ENCODE measurements around the gene DOCK8. TPM values are rescaled to one million over a fixed set of nuclear protein-coding genes. Genes with fewer than 3 reads are reported as not detected.

Gene DOCK8
- total RNA-seq, 1 donor from 2014 or later = 83.4 TPM

DNA sequence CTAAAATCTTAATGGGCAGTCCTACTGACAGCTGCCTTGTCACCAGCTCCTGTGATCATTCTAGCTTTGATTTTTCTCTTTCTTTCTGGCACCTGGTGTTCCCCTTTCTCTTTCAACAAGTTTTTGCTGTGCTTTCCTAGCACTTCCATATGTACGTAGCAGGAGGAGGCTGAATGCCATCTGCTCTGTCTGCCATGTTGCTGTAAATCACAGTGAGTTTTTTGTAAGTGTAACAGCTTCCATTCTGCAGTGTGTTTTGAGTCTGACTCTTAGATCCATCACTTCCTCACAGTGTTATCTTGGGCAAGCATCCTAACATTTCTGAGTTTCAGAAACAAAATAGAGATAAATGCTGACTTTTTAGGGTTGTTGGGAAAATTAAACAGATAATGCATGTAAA lies 247.9 kb downstream of the DOCK8 start:
- no peaks in the 10 kb centered on the region for H3K36me3 ChIP-seq
- intact Hi-C loops (cut with DNase I) = no loop called here
- no peaks in the 10 kb centered on the region for H3K9me3 ChIP-seq
- TF ChIP-seq, protein P1, sequence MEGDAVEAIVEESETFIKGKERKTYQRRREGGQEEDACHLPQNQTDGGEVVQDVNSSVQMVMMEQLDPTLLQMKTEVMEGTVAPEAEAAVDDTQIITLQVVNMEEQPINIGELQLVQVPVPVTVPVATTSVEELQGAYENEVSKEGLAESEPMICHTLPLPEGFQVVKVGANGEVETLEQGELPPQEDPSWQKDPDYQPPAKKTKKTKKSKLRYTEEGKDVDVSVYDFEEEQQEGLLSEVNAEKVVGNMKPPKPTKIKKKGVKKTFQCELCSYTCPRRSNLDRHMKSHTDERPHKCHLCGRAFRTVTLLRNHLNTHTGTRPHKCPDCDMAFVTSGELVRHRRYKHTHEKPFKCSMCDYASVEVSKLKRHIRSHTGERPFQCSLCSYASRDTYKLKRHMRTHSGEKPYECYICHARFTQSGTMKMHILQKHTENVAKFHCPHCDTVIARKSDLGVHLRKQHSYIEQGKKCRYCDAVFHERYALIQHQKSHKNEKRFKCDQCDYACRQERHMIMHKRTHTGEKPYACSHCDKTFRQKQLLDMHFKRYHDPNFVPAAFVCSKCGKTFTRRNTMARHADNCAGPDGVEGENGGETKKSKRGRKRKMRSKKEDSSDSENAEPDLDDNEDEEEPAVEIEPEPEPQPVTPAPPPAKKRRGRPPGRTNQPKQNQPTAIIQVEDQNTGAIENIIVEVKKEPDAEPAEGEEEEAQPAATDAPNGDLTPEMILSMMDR (IDR thresholded peaks at IDR 0.05) = no peak
- no peak overlapping the region for H3K27ac ChIP-seq
- DNase-seq = no peak
- no peak for ATAC-seq
- H3K4me1 ChIP-seq = no peaks in the 10 kb centered on the region
- H3K4me3 ChIP-seq = no peak overlapping the region
- H3K27me3 ChIP-seq = no peaks in the 10 kb centered on the region

DNA sequence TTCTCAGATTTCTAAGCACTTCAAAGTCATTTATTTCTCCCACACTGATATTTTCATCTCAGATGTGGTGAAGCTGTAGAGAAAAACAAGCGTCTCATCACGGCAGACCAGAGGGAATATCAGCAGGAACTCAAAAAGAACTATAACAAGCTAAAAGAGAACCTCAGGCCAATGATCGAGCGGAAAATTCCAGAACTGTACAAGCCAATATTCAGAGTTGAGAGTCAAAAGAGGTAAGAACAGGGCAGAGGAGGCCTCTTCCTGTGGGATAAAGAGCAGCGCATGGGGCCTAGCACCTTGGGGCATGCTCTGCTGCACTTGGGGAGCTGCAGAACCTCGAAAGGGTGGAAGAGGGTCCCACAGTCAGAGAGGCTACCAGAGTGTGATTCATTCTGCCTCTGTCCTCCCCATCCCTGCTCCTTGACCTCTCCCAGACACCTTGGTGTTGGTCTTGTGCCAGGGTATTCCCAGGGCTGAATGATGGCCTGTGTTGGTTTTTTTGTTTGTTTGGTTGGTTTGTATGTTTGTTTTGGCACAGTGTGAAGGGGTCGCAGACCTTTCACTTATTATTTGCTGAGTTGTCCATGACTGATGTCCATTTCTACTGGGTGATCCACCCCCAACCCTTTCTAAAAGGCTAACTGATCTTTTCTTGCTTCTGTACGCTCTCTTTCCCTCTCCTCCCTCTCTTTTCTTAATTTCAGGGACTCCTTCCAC lies 248.9 kb downstream of the DOCK8 start:
- Histone ChIP-seq H3K4me1 (peaks cover 4% of the 10 kb centered on the region), H3K36me3 (no peaks in the 10 kb centered on the region), H3K9me3 (no peaks in the 10 kb centered on the region), H3K4me3 (no peak overlapping the region), H3K27me3 (no peaks in the 10 kb centered on the region), H3K27ac (no peak overlapping the region)
- intact Hi-C loops (cut with DNase I) = no loop called here
- TF ChIP-seq, protein P1 (IDR thresholded peaks at IDR 0.05) = no peak
- ATAC-seq (no peak), DNase-seq (no peak)

DNA sequence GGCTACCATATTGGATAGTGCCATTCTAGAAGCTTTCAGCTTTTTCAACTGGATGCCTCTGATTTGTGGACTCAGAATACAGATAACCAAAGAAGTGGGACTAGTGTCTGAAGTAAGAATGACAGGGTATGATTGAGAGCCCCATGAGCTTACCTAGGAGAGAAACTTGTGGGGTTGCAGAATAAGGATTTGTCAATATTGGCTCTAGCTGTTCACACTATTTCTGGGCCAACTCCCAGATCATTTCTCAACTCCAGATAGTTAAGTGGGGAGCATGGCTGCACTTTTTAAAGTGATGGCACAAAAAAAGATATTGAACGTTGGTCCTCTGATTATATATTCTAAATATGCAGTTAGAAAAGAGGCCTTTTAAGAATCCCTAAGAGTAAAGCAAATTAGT lies 252.1 kb downstream of the DOCK8 start:
- H3K4me1 ChIP-seq = peaks cover 25% of the 10 kb centered on the region
- no peak for DNase-seq
- no peaks in the 10 kb centered on the region for H3K36me3 ChIP-seq
- no peak overlapping the region for H3K4me3 ChIP-seq
- TF ChIP-seq, protein P1 (IDR thresholded peaks at IDR 0.05) = no peak
- H3K9me3 ChIP-seq = no peaks in the 10 kb centered on the region
- peak; percentile 24 for ATAC-seq
- H3K27ac ChIP-seq = no peak overlapping the region
- no peaks in the 10 kb centered on the region for H3K27me3 ChIP-seq
- intact Hi-C loops (cut with DNase I) = no loop called here

DNA sequence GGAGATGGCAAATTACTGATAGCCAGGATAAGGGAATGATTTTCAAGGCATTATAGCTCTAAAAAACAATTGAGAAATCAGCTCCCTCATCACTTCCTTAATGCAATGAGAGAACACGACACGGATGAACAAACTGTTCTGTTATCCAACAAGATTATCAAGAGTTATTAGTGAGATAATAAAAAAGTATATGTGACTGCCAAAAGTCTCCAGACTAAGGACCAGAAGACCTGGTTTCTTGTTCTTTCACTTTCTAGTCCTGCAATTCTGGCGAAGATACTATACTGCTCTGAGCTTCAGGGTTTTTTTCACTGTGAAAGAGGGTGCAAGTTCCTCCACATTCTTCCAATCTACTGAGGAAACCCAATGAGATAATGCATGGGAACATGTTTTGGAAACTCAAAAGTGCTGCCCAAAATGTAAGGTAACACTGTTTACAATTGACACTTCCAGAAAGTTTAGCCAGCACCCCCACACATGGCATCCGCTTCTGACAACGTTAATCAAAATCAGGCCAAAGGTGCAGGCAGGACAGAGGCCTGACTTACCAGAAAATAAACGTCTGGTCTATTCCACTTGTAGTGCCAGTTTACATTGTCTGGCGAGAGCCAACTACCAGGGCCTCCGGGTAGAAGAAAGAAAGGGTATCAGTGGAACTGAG lies 254.2 kb downstream of the DOCK8 start:
- Histone ChIP-seq H3K9me3 (no peaks in the 10 kb centered on the region), H3K4me3 (peak overlapping the region; percentile 59), H3K27ac (peak overlapping the region; percentile 80), H3K27me3 (no peaks in the 10 kb centered on the region), H3K4me1 (peaks cover 25% of the 10 kb centered on the region), H3K36me3 (no peaks in the 10 kb centered on the region)
- TF ChIP-seq, protein P1 (IDR thresholded peaks at IDR 0.05) = no peak
- no peak for DNase-seq
- intact Hi-C loops (cut with DNase I) = no loop called here
- no peak for ATAC-seq

DNA sequence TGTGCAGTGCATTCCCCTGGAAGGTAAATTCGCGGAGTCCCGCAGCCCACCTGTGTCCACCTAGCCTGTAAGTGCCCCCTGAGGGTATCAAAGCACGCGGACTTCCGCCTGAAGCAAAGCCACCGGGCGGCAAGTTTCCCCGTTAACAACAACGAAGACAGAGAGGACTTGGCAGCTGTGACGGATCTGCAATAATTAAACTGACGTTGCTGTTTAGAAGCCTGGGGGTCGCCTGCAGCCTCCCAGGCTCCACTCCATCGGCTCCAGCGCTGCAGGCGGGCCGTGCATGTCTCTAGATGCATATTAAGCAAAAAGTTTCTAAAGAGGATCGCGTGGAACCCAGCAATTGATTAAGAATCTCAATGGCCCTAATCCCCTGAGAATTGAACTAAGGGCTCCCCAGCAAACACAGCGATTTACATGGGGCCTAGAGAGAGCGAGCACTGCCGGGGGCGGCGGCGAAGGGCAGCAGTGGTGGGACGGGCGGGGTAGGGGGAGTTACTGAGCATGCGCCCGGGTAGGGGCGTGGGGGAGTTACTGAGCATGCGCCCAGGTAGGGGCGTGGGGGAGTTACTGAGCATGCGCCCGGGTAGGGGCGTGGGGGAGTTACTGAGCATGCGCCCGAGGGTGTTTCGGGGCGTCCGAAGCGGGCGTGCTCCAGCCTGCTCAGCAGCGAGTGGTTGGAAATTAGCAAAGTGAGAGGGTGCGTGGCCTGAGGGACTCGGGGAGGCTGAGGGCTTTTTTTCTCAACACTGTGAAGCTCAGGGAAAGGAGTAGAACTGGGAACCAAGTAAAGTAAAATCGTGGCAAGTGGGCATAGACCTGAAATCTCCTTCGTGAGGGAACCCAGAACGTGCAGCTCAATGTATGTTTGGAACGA lies 255.2 kb downstream of the DOCK8 start:
- peak overlapping the region; percentile 80 for H3K27ac ChIP-seq
- TF ChIP-seq, protein P1 (IDR thresholded peaks at IDR 0.05) = no peak
- ATAC-seq (peak; percentile 98), DNase-seq (peak; percentile 95)
- peaks cover 25% of the 10 kb centered on the region for H3K4me1 ChIP-seq
- no peaks in the 10 kb centered on the region for H3K27me3 ChIP-seq
- intact Hi-C loops (cut with DNase I) = no loop called here
- peak overlapping the region; percentile 59 for H3K4me3 ChIP-seq
- H3K9me3 ChIP-seq = no peaks in the 10 kb centered on the region
- H3K36me3 ChIP-seq = no peaks in the 10 kb centered on the region

Measured in upper lobe of right lung (tissue), 1 donor.